ENCODE measurements around the gene ENTPD1.
A peak's percentile ranks its signal among the peaks of the same experiment; 100 is the strongest.

The ENTPD1 gene

GRCh38 chr10:95818668-95819067, 62.7 kb downstream of the ENTPD1 start:
- TF ChIP-seq CTCF (IDR thresholded peaks at IDR 0.05; ENCODE audit: low read depth, low read length, missing control alignments) = no peak
- no peak for DNase-seq (ENCODE audit: low read depth)
- H3K4me3 ChIP-seq (ENCODE audit: low read depth, low read length) = no peak overlapping the region

GRCh38 chr10:95819620-95820329, 63.8 kb downstream of the ENTPD1 start:
- TF ChIP-seq CTCF (IDR thresholded peaks at IDR 0.05; ENCODE audit: low read depth, low read length, missing control alignments) = no peak
- no peak overlapping the region for H3K4me3 ChIP-seq (ENCODE audit: low read depth, low read length)
- no peak for DNase-seq (ENCODE audit: low read depth)

GRCh38 chr10:95820363-95820762, 64.4 kb downstream of the ENTPD1 start:
- no peak for DNase-seq (ENCODE audit: low read depth)

GRCh38 chr10:95821720-95822119, 65.8 kb downstream of the ENTPD1 start:
- TF ChIP-seq CTCF (IDR thresholded peaks at IDR 0.05; ENCODE audit: low read depth, low read length, missing control alignments) = no peak
- DNase-seq (ENCODE audit: low read depth) = no peak
- no peak overlapping the region for H3K4me3 ChIP-seq (ENCODE audit: low read depth, low read length)

More at GRCh38 chr10:95820363-95820762, 64.4 kb downstream of the ENTPD1 start:
- TF ChIP-seq CTCF (IDR thresholded peaks at IDR 0.05; ENCODE audit: low read depth, low read length, missing control alignments) = no peak
- no peak overlapping the region for H3K4me3 ChIP-seq (ENCODE audit: low read depth, low read length)

GRCh38 chr10:95830044-95830443, 74.1 kb downstream of the ENTPD1 start:
- no peak for DNase-seq (ENCODE audit: low read depth)
- TF ChIP-seq CTCF (IDR thresholded peaks at IDR 0.05; ENCODE audit: low read depth, low read length, missing control alignments) = no peak
- no peak overlapping the region for H3K4me3 ChIP-seq (ENCODE audit: low read depth, low read length)

- no peak for DNase-seq (ENCODE audit: low read depth)
- peak overlapping the region; percentile 18; the same call in 1 of the 2 replicates for H3K4me3 ChIP-seq (ENCODE audit: low read depth, low read length)
- TF ChIP-seq CTCF (IDR thresholded peaks at IDR 0.05; ENCODE audit: low read depth, low read length, missing control alignments) = no peak
These were observed 75.1 kb downstream of the ENTPD1 start for GRCh38 chr10:95831076-95831475.

GRCh38 chr10:95831515-95831914, 75.6 kb downstream of the ENTPD1 start:
- no peak for TF ChIP-seq CTCF (IDR thresholded peaks at IDR 0.05; ENCODE audit: low read depth, low read length, missing control alignments)
- DNase-seq (ENCODE audit: low read depth) = no peak
- H3K4me3 ChIP-seq (ENCODE audit: low read depth, low read length) = peak overlapping the region; percentile 18; the same call in 1 of the 2 replicates
